ENCODE measurements around the gene BRMS1L. TPM values are rescaled to one million over a fixed set of nuclear protein-coding genes. Genes with fewer than 3 reads are reported as not detected.

Gene BRMS1L
- total RNA-seq, 1 donor: 6.7 TPM

DNA sequence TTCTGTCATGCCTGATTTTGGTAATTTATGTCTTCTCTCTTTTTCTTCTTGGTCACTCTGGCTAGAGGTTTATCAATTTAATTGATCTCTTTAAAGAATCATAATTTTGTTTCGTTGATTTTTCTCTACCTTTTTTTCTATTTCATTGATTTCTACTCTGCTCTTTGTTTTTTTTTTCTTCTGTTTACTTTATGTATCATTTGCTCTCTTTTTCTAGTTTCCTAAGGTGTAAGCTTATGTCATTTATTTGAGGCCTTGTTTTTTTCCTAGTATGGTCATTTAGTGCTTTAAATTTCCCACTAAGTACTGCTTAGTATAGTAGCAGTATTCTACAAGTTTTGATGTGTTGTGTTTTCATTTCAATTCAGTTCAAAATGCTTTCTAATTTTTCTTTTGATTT is 89.6 kb downstream of the BRMS1L start:
- peaks cover 11% of the 10 kb centered on the region for H3K9me3 ChIP-seq (ENCODE audit: low read depth, low read length)
- H3K27me3 ChIP-seq (ENCODE audit: insufficient read depth, low read length): peaks cover 2% of the 10 kb centered on the region
- no peaks in the 10 kb centered on the region for H3K4me1 ChIP-seq (ENCODE audit: insufficient read depth, low read length)
- H3K4me3 ChIP-seq (ENCODE audit: low read length): no peak overlapping the region

Other genes starting within 250 kb of the BRMS1L start
- 80.0 TPM for gene RALGAPA1, start 17.0 kb upstream of the BRMS1L start, total RNA-seq

Data from mononuclear cell (primary cell).